Mesodermal cell (in vitro differentiated cells): ENCODE data around the gene PGAM1.
"Not testable (repeated sequence)": the region's sequence is repeated elsewhere in the genome, so short reads cannot be mapped to it uniquely, and the experiment has no call there.

Experiments
- H3K27ac ChIP-seq: 2 replicates; pipeline ENCODE4 v1.7.0; 2013; ENCODE audit warnings: mild to moderate bottlenecking, low read depth, low read length, moderate library complexity; ENCODE audit not compliant: severe bottlenecking
- H3K36me3 ChIP-seq: 2 replicates; pipeline ENCODE4 v1.7.1; 2013; ENCODE audit warnings: mild to moderate bottlenecking, low read length, moderate library complexity; ENCODE audit not compliant: control insufficient read depth, insufficient read depth
- H3K4me1 ChIP-seq: one replicate; pipeline ENCODE4 v1.7.1; 2013; ENCODE audit warnings: mild to moderate bottlenecking, low read length; ENCODE audit not compliant: insufficient read depth, control insufficient read depth, poor library complexity, severe bottlenecking
- H3K4me3 ChIP-seq: 2 replicates; pipeline ENCODE4 v1.7.0; 2013; ENCODE audit warnings: low read length, control low read depth, mild to moderate bottlenecking; ENCODE audit not compliant: insufficient read depth, poor library complexity, severe bottlenecking; ENCODE audit errors: extremely low read depth
- H3K9me3 ChIP-seq: 2 replicates; pipeline ENCODE4 v1.7.1; 2013; ENCODE audit warnings: mild to moderate bottlenecking, low read length, moderate library complexity; ENCODE audit not compliant: control insufficient read depth
- WGBS, 2 experiments: methylation state at CpG; one replicate each; pipeline ENCODE4 v1.1.5; 2013; ENCODE audit warnings: missing lambda C conversion rate in 2 of 2; ENCODE audit not compliant: insufficient coverage in 2 of 2; 5-methylcytosine and 5-hydroxymethylcytosine counted together

The PGAM1 gene

DNA sequence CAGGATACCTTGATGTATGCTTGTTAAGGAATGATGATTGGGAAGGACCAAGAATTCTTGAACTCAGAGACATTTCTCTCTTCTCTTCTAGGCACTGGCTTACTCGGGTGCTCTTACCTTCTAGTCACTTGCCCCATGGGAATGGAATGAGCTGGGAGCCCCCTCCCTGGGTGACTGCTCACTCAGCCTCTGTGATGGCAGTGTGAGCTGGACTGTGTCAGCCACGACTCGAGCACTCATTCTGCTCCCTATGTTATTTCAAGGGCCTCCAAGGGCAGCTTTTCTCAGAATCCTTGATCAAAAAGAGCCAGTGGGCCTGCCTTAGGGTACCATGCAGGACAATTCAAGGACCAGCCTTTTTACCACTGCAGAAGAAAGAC is 30.7 kb downstream of the PGAM1 start:
- Histone ChIP-seq H3K36me3 (peaks cover 99% of the 10 kb centered on the region), H3K4me3 (no peak overlapping the region), H3K4me1 (no peaks in the 10 kb centered on the region), H3K27ac (no peak overlapping the region), H3K9me3 (no peaks in the 10 kb centered on the region)
- WGBS, 2 experiments: 83 to 100% methylated on average over 2 to 3 of the region's 3 CpGs

DNA sequence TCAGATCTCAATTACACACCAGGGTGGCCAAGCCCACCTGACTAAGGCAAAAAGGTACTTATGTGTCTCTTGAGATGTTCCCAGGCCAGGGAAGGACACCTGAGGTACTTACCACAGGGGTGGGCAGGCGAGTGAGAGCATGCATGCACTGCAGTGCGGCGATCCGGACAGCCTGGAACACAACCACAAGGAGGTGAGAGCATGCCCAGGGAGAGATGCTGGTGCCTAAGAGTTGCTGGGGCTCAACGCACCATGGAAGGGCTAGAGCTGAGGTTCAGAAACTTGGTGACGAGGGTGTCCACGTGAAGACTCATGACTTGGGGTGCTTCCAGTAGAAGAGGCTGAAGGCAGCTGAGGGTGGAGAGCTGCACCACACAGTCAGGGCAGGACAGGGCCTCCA is 33.1 kb downstream of the PGAM1 start:
- H3K36me3 ChIP-seq: peaks cover 99% of the 10 kb centered on the region
- no peak overlapping the region for H3K27ac ChIP-seq
- H3K4me3 ChIP-seq: no peak overlapping the region
- no peaks in the 10 kb centered on the region for H3K9me3 ChIP-seq
- WGBS, 2 experiments: 95 to 99% methylated on average over 7 of the region's 7 CpGs
- no peaks in the 10 kb centered on the region for H3K4me1 ChIP-seq

DNA sequence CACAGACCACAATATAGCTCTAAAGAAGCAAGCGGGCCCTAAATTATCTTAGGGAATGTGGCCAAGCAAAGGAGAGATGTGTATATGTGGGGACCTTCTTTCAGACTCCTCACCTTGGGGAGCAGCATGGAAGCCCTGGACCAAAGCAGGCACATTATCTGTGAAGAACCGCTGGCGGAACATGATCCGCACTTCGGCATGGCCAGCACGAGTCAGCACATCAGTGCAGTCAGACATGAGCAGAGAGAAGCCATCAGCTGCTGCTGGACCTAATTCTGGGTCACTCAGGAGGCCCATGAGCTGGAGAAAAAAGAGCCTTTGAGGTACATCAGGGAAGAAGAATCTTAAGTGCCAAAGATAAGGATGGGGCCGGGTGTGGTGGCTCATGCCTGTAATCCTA is 33.9 kb downstream of the PGAM1 start:
- WGBS, 2 experiments: 78 to 80% methylated on average over 6 of the region's 7 CpGs
- no peak overlapping the region for H3K4me3 ChIP-seq
- peaks cover 99% of the 10 kb centered on the region for H3K36me3 ChIP-seq
- no peaks in the 10 kb centered on the region for H3K9me3 ChIP-seq
- no peak overlapping the region for H3K27ac ChIP-seq
- H3K4me1 ChIP-seq: no peaks in the 10 kb centered on the region

DNA sequence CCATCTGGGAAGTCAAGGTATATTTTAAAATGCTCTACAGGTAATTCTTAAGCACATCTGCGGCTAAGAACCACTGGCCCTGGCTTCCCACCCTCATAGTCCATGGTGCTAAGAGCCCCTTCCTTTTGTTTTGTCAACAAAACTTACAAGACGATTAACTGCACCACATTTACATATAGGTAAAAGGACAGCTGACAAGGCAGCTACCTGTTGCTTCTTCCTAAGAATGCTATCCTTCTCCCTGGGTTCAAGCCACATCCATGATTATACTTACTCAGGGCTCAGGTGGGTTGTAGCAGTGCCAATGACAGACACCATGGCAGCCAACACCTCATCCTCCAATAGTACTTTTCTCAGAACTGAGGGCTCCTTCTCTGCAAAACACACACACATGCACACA is 36.3 kb downstream of the PGAM1 start:
- no peaks in the 10 kb centered on the region for H3K4me1 ChIP-seq
- no peaks in the 10 kb centered on the region for H3K9me3 ChIP-seq
- H3K4me3 ChIP-seq: no peak overlapping the region
- peaks cover 96% of the 10 kb centered on the region for H3K36me3 ChIP-seq
- 100% methylated on average over 2 of the region's 2 CpGs for WGBS, 2 experiments
- no peak overlapping the region for H3K27ac ChIP-seq

DNA sequence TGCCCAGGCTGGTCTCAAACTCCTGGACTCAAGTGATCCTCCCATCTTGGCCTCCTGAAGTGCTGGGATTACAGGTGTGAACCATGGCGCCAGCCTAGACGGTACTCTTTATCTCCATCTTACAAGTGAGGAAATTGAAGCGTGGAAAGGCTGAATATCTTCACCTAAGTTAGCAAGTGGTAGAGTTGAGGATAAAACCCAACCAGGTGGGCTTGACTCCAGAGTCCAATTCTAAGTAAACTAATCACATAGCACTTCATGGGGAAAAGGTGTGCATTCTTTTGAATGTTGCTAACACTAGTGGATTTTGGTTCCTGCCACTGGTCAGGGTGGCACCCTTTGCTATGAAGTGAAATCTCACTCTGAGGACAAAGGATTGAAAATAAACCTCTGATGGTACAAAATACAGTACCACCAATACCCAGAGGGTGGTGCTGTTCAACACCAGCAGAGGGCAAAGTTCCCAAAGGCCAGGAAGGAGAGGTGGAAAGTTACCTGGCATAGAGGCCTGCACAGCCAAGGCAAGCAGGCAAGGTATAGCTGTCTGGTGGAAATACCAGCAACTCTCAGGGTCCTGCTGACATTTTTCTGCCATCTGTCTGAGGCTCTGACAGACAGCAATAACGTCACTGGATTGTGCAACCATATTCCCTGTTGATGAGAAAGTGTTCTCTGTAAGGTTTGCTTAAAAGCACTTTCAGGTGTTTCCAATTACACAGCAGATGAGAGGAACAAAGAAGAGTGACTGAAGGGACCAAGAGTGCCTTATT is 37.6 kb downstream of the PGAM1 start:
- H3K36me3 ChIP-seq: peaks cover 96% of the 10 kb centered on the region
- 79 to 82% methylated on average over 1 of the region's 4 CpGs for WGBS, 2 experiments
- H3K4me1 ChIP-seq: no peaks in the 10 kb centered on the region
- no peaks in the 10 kb centered on the region for H3K9me3 ChIP-seq
- H3K27ac ChIP-seq: no peak overlapping the region
- no peak overlapping the region for H3K4me3 ChIP-seq

DNA sequence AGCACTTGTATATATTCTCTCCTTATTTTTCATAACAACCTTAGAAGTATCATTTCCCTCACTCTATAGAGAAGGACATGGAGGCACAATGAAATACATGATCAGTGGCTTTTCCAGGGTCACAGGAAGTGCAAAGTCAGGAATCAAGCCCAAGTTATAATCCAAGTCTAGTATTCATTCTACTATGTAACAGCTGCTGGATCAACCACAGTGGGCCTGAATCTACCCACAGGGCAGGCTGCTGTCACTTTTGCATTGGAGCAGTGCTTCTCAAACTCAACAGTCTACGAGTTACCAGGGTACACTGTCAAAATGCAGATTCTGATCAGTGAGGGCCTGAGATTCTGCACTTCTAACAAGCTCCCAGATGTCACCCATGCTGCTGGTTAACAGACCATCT is 38.2 kb downstream of the PGAM1 start:
- 93% methylated on average over 1 of the region's 1 CpG for WGBS, 2 experiments
- Histone ChIP-seq H3K9me3 (no peaks in the 10 kb centered on the region), H3K4me3 (no peak overlapping the region), H3K36me3 (peaks cover 96% of the 10 kb centered on the region), H3K27ac (peak overlapping the region; percentile 13), H3K4me1 (no peaks in the 10 kb centered on the region)

DNA sequence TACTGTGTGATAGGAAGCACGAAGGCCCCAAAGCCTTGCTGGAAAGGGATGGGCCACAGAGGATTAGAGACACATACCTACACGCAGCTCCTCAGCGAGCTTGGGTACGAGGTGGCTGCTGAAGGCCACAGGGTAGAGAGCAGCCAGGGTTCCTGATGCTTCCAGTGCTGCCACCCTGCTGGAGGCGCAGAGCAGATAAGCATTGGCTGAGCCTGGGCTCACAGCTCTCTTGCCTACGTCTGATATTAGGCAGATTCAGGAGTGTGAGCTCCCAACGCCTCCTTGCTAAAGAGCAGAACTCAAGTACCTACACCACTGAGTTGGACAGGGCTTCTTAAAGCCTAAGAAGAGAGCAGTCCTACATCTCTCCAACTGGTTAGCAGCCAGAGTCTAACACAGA is 40.0 kb downstream of the PGAM1 start:
- Histone ChIP-seq H3K27ac (no peak overlapping the region), H3K4me1 (no peaks in the 10 kb centered on the region), H3K4me3 (no peak overlapping the region), H3K9me3 (no peaks in the 10 kb centered on the region), H3K36me3 (peaks cover 96% of the 10 kb centered on the region)
- 98% methylated on average over 6 to 7 of the region's 7 CpGs for WGBS, 2 experiments

DNA sequence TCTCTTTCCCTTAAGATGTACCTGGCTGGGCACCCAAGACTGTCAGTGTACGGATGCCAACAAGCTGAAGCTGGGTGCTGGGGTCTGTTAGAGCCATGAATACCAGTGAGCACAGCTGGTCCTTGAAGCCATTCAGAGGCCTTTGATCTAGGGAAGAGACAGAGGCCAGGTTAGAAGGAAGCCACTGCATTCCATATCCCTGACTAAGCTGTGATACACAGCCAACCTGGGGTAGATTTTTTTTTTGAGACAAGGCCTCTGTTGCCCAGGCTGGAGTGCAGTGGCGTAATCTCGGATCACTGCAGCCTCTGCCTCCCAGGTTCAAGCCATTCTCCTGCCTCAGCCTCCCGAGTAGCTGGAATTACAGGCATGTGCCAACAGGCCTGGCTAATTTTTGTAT is 40.8 kb downstream of the PGAM1 start:
- no peak overlapping the region for H3K4me3 ChIP-seq
- H3K4me1 ChIP-seq: no peaks in the 10 kb centered on the region
- H3K36me3 ChIP-seq: peaks cover 94% of the 10 kb centered on the region
- no peaks in the 10 kb centered on the region for H3K9me3 ChIP-seq
- no peak overlapping the region for H3K27ac ChIP-seq
- 89 to 100% methylated on average over 3 to 4 of the region's 4 CpGs for WGBS, 2 experiments

DNA sequence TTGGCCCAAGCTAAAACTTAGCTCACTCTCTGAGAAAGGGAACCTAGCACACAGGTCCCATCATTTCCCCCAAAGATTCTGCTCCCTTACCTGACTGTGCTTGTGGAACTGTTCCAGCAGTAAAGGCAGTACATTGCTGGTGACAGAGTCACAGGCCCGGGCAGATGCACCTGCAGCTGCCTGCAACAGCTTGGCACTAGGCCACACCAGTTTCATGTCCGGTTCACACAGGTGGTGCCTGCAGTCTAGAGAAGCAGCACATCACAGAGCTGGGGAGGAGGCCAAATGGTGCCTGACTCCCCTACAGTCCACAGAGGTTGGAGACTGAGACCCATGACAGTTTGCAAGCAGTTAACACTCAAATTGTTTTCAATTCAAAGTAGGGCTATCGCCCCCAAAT is 42.2 kb downstream of the PGAM1 start:
- 95 to 100% methylated on average over 2 to 3 of the region's 3 CpGs for WGBS, 2 experiments
- Histone ChIP-seq H3K4me3 (no peak overlapping the region), H3K36me3 (peaks cover 94% of the 10 kb centered on the region), H3K27ac (no peak overlapping the region), H3K4me1 (no peaks in the 10 kb centered on the region), H3K9me3 (no peaks in the 10 kb centered on the region)

DNA sequence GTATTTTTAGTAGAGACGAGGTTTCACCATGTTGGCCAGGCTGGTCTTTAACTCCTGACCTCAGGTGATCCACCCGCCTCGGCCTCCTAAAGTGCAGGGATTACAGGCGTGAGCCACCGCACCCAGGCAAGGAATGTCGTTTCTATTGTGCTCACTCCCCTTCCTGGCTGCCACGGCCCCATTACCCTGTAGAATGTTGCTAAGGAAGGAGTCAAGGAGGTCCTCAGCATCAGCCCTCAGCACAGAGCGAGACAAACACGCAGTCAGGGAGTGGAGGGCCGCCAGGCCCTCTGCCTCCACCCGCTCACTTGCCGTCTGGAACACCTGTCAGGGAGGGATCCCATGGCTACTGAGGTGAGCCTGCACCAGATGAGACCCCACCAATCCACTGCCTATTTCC is 42.8 kb downstream of the PGAM1 start:
- not testable (repeated sequence) for H3K4me3 ChIP-seq, H3K27ac ChIP-seq, H3K9me3 ChIP-seq, H3K4me1 ChIP-seq
- peaks cover 94% of the 10 kb centered on the region for H3K36me3 ChIP-seq
- 96 to 97% methylated on average over 12 of the region's 12 CpGs for WGBS, 2 experiments

DNA sequence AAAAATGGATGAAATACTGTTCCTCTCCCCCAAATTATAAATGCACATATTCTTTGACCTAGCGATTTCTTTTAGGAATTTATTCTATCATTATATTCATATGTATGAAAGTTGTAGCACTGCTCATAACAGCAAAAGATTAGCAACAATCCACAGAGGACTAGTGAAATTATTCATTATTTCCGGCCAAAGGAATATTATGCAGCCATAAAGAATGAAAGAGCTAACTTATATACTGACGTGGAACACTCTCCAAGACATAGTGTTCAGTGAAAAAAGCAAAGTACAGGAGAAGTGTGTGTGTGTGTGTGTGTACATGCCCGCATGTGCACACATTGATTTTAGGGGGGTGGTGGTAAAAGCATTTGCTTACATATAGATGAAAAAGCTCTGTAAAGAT is 48.9 kb downstream of the PGAM1 start:
- no peak overlapping the region for H3K4me3 ChIP-seq
- no peaks in the 10 kb centered on the region for H3K4me1 ChIP-seq
- 100% methylated on average over 1 of the region's 4 CpGs; no CpG with 5 or more reads in 1 of the 2 experiments for WGBS, 2 experiments
- H3K27ac ChIP-seq: no peak overlapping the region
- peaks cover 93% of the 10 kb centered on the region for H3K36me3 ChIP-seq
- no peaks in the 10 kb centered on the region for H3K9me3 ChIP-seq
